Activated T-cell treated with anti-CD3 and anti-CD28 coated beads, Interleukin-2, amount 50 U/mL, for 1 hour (primary cell): Measurements from ENCODE around the gene TPCN1.

Experiments
- DNase-seq: peaks from one replicate; pipeline ENCODE4 v3.0.0-alpha.2; 2020

The TPCN1 gene

DNA sequence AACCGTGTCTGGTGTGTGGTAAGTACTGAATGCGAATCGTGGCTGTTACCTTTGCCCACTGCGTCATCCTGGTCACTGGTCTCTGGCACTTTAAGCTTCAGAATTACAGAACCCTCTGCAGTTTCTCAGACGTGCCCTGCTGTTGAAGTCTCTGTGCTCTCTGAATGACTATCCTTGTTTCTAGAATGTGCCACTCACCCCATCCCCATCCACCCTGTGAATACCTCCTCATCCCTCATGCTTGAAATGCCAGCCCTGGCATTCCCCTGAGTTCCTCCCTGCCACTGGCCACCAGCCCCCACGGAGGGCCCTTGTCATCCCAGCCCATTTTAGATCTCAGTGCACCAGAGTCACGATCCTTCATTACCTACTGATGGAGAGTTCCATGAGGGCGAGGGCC is 21.3 kb downstream of the TPCN1 start:
- DNase-seq, result no peak

DNA sequence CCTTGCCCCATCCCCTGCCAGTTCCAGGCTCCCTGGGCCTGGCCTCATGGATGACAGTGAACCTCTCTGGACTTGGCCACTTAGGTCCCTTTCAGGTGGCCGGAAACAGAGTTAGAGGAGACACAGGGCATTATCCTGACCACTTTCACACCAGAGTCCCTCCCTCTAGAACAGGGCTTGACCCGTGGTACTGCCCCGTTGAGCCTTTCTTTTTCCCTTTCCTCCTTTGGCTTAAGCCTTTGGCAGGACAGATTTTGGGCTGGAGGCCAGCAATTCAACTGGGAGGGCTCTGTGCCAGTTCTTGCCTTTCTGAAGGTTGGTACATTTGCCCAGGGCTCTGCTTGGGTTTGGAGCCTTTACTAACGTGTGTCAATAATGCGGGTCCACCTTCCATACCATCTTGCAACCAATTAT is 22.8 kb downstream of the TPCN1 start:
- no peak for DNase-seq

DNA sequence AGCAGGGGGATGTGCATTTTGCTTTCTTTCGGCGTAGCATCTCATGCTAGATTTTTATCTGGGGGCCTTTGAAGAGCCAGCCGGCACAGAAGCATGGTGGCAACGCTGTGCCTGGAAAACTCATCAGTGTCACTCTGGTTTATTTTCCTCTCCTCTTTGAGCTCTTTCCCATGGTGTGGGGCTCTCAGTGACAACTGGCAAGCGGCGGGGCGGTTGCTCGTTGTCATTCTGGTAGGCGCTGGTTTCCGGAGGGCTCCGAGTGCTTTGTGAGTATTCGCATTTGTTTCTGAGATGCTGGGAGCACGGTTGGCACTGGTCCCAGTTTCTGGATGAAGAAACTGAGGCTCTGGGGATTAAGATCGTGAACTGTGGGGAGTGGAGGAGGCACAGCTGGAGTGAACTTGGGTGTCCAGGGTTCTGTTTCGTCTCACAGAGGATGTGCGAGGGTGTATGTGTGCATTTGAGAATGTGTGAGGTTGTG is 23.3 kb downstream of the TPCN1 start:
- DNase-seq, result no peak

DNA sequence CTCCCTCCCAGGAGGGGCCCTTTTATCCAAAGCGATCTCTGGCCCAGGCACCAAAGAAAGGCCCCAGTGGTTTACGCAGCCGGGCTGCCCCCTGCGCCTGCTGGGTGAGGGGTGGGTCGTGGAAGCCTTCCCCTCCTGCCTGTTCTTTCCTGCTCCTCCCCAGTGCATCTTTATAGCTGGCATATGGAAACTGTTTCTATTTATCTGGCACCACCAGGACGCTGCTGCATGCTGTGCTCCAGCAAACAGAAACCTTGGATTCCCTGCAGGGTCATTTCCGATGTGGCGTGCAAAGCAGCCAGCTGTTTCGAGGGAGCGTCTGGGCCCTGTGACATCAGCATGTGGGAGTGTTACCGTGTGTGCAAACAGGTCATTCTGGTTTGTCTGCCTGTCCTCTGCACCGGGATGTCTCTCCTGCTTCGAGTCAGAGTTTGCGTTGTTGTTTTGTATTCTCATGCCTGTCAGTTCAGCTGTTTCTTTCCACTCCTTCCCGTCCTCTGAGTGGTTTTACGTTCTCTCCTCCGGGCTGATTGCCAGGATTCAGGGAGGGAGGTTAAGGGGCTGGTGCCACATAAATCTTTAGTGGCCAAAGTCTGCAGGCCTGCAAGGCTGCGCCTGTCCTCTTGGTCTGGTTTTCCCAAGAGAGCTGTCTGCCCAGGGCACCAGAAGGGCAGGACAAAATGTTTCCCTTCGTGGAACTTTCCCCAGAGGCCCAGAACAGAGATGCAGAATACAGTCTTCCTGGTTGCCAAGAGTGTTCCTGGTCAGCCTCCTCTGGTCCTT is 24.6 kb downstream of the TPCN1 start:
- DNase-seq, result no peak

DNA sequence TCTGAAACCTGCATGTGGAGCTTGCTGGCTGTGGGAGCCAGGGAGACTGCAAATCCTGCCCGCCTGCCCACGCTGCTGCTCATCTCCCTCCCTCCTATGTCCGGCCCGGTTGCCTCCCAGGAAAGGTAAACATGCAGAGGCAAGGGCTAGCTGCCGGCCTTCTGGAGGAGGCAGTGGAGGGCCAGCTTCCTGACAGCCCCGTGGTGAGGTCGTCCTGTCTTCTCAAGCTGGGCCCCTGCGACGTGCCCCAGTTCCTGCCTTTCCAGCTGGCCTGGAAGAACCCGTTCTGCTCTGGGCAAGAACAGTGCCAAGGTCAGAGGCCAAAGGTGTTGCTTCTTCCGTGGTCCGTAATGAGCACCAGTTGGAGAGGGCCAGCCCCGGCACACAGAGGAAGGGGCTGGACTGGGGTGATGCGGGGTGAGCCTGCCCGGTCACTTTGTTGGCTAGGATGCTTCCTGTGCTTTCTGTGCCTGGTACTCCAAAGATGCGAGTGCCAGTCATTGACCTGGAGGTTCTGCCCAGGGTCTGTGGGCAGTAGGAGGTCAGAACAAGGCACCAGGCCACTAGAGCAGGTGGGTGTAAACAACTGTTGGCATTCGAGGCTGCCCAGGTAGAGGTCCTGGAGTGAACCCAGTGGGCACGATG is 25.3 kb downstream of the TPCN1 start:
- DNase-seq, result no peak

DNA sequence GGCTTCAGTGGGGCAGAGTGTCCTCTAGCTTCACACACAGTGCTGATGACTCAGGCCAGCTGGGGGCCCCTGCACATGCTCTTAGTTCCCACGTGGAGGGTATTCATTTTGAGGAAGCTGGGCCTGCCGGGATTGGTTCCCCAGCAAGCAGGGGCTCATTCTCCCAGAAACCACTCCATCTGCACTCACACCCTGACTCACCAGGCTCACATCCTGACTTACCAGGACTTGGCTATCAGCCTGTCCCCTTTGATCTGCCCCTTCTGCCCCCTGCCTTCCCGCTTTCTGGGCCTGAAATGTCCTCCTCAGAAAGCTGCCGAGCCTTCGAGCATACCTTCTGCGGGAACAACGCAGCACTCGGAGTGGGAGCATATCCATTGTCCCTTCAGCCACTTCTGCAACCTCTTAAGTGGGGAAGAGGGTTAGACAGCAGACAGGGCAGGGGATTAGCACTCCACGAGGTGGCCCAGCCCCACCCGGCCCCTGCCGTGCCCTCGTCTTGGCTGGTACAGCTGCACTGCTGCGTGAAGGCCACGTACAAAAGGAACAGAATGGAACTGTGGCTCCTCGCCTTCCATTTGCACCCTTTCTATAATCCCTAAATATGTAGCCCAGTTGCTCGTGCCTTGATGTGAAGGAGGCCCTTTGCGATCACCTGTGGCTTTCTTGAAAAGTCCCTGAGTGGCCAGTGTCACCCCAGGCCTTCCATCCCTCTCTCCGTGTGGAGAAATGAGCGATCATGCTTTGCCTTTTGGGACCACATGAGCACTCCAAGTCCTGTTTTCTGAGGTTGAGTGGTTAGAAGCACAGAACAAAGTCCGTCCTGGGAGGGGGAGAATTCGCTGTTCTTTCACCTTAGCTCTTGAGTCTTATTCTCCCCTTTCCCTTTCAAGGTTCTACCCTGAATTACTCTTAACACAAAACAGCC is 26.1 kb downstream of the TPCN1 start:
- no peak for DNase-seq

DNA sequence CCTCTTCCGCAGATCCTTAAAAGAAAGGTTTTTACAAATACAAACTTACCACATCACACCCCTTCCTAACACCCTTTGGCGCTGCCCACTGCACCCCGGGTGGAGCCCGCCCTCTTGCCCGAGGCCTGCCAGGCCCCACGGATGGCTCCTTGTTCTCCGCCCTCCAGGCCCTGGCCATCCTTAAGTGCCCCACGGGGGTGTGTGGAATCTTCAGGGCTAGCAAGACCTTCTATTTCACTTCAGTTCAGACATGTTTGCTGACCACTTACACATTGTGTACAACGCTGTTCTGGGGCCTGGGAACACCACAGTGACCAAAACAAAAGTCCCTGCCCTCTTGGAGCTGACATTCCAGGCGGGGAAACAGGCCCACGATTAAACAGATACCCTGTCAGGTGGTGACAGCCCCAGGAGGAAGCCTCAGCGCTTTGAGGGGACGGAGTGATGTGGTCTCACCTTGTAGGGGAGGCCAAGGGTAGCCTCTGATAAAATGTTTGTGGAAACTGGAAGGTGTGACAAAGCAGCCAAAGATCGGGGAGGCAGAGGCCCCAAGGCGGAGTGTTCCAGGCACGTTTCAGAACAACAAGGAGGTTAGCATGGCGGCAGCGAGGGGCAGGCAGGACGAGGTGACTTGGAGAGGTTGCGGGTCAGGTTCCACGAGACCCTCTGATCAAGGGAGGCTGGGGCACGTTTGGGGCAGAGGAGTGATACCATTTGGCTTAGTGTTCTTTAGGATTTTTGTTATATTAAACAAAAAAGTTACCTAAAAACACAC is 27.0 kb downstream of the TPCN1 start:
- DNase-seq, result no peak

DNA sequence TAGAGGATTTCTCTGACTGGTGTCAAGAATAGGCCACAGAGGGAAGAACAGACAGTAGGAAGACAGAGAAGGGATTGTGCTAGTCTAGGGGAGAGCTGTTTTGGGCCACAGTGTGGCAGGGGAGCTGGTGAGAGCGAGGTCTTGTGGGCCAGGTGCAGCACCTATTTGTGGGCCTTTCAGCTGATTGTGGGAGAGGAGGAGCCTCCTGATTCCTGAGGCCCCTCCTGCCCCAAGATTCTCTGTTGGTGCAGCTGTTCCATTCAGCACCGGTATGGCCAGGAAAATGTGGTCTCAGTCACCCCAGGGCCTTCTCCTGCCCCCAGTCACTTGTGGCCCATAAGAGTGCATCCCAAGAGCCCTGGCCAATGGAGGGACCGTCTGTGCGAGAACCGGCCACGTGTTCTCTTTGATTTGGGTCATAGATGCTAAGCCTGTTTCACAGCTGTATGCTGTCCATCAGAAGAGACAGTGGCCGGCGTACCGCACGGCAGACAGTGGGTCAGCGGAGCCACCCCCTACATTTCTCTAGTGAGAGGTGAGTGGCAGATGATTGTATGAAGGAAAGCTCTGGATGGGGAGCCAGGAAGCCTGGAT is 27.7 kb downstream of the TPCN1 start:
- no peak for DNase-seq

DNA sequence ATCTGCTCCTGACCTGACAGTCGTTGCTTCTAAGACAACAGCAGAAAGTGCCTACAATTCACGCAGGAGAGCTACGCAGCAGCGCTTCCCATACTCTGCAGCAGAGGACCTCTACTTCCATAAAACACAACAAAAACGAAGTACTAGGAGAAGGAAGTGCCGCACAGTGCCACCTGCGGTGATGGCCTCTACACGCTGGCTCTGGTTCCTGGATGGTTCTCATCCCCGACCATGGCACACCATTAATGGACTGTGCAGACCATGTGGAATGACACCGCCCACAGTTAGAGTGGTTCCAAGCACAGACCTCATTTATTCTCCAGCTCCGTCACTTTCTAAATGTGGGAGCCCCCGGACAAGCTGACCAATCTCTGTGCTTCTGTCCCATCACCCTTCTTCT is 28.3 kb downstream of the TPCN1 start:
- DNase-seq, result no peak

DNA sequence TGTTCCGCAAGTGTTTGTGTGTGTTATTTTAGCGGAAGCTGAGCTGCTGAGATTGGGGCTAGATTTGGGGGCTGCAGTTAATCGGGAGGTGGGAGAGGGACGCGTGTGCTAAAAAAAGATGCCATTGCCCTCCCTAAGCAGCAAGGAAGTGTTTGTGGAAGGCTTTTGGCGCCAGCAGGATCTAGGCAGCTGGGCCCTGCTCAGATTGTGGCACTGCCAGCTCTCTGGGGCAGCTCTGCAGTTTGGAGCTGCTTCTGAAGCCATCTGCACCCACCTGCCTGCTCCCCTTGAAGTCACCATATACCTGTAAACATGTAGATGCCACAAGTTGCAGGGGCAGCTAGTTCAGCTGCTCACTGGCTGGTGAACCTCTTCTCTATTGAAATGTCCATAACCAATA is 28.8 kb downstream of the TPCN1 start:
- DNase-seq, result no peak

DNA sequence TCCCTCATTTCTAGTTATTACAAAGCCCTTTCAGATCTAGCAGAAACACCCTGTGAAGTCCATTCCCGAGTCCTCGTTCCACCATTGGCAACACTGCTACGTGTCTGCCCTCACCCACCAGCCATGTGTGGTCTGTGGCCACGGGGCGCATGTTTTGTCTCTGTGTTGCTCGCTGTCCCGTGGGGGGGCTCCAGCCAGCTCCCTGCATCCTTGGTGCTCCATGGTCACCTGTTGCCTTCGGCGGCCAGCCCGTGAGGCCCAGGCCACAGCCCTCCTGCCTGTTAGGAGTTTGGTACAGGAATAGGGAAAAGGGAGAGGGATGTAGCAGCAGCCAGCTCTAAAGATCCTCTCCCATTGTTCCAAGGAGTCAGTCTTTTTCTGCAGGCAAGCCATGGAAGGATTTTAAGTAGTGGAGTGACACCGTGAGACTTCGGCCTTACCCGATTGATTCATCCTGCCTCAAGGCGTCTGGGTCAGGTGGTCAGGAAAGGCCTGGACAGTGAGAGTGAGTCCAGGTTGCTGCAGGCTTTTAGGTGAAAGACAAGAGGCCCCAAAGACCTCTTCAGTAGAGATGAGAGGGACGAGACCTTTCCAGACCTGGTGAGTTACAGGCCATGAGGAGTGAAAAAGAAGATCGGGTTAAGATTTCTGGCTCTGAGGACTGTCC is 30.3 kb downstream of the TPCN1 start:
- no peak for DNase-seq

DNA sequence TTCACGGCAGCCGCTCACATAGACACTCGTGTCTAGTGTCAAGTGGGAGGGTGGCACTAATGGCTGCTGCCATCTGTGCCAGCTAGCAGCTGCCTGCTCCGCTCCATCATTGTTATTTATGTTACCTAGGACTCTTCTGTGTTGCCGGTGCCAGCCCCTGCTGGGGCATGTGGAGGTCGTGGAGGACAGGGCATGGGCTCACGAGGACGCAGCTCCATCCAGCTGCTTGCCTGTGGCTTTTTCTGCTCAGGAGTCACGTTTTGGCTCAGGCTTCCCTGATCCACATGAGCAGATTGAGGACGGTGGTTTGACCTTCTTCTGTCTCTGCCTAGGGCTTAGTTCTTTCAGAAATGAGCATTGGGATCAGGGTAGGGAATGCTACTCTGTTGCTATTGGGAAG is 31.2 kb downstream of the TPCN1 start:
- DNase-seq, result no peak

DNA sequence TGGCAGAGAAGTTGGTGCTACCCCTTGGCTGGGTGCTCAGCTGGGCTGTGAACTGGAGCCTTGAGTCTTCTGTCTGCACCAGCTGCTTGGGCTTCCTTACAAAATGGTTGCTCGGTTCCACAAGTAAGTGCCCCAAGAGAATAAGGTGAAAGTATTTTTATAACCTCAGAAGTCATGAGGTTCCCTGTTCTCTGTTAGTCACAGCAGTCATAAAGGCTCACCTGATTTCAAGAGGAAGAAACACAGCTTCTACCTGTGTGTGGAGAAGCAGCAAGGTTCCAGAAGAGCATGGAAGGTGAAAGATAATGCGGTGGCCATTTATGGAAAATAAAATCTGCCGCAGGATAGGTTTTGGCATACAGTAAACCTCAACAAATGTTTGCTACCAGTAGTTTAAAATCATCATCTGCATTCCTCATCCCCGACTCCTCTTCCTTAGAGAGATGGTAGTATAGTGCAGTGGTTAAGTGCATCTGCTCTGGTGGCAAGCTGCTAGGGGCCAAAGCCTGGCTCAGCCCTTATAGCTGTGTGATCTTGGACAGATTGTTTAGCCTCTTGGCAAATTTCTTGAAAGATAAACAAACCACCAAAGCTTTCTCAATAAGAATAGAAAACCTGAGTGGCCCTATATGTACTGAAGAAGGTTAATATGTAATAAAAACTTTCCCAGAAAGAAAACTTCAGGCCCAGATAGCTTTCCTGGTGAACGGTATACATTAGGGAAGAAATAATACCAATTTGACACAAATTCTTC is 32.4 kb downstream of the TPCN1 start:
- DNase-seq, result no peak

DNA sequence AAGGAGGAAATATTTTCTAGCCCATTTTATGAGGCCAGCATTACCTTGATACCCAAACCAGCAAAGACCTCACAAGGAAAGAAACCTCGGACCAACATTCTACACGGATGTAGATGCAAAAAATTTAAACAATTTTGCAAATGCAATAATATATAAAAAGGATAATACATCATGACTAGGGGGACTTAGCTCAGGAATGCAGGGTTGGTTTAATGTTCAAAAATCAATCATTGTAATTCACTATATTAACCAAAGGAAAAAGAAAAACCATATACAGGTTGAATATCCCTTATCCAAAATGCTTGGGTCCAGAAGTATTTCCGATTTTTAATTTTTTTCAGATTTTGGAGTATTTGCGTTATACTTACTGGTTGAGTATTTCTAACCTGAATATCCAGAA is 33.0 kb downstream of the TPCN1 start:
- no peak for DNase-seq

DNA sequence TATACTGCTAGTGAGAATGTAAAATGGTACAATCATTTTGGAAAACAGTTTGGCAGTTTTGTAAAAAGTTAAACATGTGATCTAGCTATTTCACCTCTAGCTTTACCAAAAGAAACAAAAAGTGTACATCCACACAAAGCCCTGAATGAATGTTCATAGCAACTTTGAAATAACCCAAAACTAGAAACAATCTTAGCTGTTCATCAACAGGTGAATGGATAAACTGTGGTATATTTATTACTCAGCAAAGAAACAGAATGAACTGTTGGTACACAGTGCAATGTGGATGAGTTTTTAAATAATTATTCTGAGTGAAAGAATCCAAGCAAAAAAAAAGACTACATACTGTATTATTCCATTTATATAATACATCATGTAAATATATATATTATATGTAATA is 36.3 kb downstream of the TPCN1 start:
- DNase-seq, result no peak

DNA sequence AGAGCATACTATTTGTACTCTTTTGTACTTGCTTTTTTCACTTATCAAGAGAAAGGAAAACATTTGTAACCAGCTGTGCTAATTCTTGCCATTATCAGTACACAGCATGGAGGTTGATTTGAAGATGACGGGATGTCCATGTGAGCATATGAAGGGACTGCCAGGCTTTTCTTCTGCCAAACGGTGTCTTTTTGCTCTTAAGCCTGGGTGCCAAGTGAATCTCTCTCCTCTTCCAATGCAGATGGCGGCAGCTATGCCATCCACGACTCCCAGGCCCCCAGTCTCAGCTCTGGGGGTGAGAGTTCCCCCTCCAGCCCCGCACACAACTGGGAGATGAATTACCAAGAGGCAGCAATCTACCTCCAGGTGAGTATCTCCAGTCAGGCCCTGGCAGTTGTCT is 38.9 kb downstream of the TPCN1 start:
- DNase-seq, result no peak

DNA sequence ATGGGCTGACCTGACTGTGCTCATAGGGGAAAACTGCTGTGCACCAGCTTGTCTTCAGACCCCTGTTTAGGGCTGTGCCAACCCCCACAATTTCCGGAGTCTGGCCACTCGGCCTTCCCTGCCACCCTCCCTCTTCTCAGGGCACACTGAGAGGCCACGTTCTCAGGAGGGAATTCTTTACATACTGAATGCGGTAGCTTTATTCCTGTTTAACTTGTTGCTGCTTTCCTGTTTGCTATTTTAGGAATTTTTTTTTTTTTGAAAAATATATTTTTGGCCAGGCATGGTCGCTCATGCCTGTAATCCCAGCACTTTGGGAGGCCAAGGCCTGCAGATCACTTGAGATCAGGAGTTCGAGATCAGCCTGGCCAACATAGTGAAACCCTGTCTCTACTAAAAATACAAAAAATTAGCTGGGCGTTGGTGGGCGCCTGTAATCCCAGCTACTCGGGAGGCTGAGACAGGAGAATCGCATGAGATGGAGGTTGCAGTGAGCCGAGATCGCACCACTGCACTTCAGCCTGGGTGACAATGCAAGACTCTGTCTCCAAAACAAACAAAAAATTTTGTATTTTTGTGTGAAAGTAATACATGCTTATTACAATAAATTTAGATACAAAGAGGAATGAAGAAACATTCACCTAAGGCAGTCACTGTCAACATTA is 39.5 kb downstream of the TPCN1 start:
- no peak for DNase-seq

DNA sequence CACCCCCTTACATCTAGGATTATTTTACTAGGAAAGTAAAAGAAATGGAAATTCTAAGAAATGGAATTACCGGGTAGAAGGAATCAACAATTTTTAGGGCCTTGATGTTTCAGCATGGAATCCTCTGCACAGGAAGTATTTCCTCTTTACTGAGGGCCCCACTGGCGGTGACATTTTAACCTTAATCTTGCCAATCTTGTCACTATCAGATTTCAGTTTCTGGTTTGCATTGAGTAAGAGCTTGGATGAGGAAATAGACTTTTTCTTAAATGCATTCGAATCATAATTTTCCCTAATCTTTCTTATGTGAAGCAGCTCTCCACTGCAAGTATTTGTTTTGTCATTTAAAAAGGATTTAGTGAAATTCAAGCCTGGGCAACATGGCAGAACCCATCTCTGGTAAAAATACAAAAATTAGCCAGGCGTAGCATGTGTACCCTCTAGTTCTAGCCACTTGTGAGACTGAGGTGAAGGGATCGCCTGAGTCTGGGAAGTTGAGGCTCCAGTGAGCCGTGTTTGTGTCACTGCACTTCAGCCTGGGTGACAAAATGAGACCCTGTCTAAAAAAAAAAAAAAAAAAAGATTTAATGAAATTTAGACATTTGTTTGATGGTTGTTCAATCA is 40.7 kb downstream of the TPCN1 start:
- DNase-seq, result no peak

DNA sequence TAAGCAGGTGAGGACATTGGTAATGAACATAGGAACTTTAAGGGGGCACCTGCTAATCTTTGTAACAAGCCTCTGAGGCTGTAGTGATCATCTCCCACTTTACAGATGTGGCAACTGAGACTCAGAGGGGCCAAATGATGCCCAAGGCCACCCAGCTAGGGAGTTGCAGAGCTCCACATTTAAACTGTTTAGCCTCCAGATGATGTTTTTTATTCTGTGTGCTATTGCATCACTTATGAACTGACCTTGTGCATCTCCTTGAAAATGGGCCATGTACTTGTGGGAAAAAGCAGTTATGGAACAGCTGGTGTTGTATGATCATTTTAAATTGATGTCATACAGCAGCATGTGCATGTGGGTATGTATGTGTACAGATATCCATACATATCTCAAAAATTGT is 41.4 kb downstream of the TPCN1 start:
- no peak for DNase-seq

DNA sequence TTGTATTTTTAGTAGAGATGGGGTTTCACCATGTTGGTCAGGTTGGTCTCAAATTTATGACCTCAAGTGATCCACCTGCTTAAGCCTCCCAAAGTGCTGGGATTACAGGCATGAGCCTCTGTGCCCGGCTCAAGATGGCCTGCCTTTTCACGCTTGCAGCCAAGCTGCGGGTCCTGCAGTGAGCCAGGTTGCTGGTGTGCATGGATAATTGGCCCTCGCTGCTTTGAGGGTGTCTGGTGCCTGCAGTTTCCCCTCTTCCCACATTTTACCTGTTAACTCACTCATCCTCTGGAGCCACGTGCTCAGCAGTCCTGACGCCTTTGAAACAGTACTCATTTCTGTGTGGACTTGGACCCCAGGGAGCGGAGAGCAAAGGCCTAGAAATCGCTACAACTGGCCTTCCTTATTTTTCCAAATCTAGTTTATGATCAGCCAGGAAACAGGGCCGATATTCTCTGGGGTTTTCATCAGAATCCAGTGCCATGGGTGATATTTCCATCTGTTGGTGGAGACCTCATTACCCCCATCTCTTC is 42.2 kb downstream of the TPCN1 start:
- DNase-seq, result no peak
